HG02884 (cell line): ENCODE measurements around the gene HYLS1.
"Not testable (repeated sequence)": the region's sequence is repeated elsewhere in the genome, so short reads cannot be mapped to it uniquely, and the experiment has no call there.

Experiments
- ATAC-seq: cut with Tn5 transposase; IDR thresholded peaks from one replicate; pipeline ENCODE4 v1.9.1; 2021; ENCODE audit warnings: mild to moderate bottlenecking, moderate library complexity; ENCODE audit not compliant: unreplicated experiment

The HYLS1 gene

DNA sequence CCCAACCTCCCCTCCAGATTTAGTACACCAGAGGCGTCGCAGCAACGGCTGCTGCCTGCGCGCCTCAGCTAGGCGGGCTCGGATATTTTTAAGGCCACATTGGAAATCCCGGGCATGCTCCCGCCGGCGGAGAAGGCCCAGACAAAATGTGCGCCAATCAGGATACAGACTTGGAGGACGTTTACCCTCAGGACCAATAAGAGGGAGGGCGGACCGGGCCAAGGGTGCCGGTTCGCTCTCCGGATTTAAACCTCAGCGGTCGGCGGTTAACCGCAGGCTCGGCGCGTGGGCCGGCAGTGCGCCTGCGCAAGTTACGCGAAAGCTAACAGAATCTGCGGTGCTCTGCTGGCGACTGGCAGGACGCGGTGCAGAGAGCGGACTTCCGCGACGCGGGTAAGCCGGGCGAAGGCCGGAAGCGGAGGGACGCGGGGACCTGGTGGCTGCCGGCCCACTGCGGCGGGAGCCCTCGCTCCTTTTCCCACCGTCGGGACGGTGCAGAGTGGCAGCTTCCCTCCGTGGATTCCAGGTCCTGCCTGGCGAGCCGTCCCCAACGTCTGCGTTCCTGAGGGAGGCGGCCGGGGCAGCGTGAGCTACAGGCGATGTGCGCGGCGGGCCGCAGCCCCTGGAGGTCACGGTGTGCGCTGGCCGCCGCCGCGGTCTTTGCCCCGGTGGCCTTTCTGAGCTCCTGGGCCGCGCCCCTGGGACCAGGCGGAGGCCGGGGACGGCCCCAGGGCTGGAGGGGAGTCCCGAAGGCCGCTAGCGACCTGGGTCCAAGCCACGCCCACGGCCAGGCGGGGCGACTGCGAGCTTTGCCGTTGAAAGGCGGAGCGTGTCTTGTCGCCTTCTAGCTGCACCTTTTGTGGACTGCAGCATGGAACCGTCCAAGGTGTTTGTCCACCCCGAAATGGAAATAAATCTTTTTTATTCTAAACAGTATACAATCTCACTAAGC, at the start of gene HYLS1:
Gene HYLS1 (plus strand): TSS at position 296 of the 952 bp plus-strand sequence. CDS start 11,701 bp downstream, outside the sequence.
- peak; percentile 84 for ATAC-seq

GRCh38 chr11:125842321-125842948, 45.0 kb upstream of the HYLS1 start:
- no peak for ATAC-seq

- ATAC-seq, result no peak
These were observed 41.3 kb upstream of the HYLS1 start for GRCh38 chr11:125846188-125846587.

GRCh38 chr11:125857670-125858069, 29.8 kb upstream of the HYLS1 start:
- not testable (repeated sequence) for ATAC-seq

GRCh38 chr11:125862786-125863185, 24.7 kb upstream of the HYLS1 start:
- not testable (repeated sequence) for ATAC-seq

GRCh38 chr11:125865354-125865753, 22.1 kb upstream of the HYLS1 start:
- ATAC-seq, result not testable (repeated sequence)

DNA sequence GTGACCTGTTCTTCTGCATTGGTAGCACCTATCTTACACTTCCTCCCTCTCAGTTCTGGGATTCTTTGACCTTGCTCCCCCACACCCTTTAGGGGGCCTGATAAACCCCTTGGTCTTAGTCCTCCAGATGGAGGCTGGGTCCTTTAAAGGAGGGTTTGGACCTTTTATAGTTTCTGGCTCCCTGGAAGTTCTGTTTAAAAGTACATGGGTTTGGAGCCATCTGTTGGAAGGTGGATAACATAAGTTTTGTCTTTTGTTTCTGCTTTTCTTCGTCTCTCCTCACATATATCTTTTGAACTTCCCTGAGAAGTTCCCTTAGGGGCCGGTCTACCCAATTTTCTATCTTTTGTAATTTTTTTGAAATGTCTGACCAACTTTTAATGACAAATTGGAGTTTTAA, 17.9 kb upstream of the HYLS1 start:
- no peak for ATAC-seq

DNA sequence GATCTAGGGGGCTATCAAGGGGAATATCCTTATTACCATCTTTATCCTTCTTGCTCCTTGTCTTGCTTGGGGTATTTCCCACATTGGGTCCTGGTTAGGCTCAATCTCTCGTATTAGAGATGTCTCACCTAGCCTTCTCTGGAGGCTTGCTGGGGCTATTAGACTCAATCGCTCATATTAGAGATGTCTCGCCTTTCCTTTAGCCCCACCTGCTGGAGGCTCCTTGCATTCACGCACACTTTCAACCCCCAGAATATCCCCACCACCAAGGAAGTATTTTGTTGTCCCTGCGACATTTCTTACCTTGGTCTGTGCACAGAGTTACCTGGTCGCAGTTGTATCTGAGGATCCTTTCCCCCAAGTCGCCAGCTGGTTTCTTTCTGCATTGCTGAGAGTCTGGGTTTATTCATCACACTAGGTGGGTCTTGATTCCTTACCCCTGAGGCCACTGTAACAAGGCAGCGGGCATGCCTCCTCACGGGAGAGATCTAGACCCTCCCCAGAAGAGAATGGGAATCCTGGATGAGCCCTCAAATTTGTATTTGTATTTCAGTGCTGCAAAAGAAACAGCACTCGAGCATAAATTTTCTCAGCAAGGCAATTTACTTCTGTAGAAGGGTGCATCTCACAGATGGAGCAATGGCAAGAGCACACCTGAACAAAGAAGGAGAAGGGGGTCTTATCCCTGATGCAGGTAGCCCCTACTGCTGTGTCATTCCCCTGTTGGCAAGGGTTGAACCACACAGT, 15.9 kb upstream of the HYLS1 start:
- ATAC-seq, result no peak

DNA sequence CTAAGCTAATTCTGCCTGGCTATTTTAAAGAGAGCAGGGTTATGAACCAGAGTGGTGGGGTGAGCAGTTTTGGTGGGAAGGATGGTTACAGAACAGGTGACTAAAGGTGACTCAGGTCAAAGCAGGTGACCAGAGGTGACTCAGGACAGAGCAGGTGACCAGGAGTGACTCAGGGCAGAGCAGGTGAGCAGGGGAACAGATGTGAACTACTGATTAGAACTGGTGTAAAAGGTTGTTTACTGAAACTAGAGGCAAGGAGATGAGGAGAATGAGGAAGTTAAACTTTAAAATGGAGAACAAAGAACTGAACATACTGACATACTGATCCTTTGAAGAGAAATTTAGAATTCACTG, 15.4 kb upstream of the HYLS1 start:
- no peak for ATAC-seq

DNA sequence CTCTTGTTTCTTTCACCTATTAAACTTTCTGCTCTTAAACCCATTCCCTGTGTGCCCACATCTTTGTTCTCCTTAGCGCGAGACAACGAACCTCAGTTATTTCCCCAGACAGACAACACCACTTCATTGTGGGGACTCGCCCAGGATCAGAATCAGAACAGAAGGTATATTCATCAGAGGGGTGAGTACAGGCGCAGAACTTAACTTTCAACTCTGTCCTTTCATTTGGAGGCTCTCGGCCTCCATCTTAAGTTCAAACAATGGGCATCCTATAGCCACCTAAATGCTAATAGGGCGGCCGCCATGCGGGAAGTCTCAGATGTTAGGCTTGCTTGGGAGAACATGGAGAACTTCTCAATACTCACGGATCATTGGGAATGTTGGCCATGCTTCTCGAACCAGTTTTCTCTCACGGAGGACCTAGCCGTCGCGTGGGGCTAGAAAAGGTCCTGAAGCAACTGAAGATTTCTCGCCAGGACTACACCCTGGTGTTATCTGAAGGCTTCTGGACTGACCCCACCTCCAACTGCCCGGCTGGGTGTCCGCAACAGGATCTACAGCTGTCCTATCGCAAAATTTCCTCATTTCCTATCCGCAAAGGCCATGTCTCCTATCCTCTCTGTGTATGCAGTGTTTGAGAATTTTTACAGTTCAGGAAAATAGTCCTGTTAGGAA, 13.4 kb upstream of the HYLS1 start:
- ATAC-seq, result no peak

- ATAC-seq, result peak; percentile 83
These were observed 12.8 kb upstream of the HYLS1 start for GRCh38 chr11:125874556-125875124.

GRCh38 chr11:125881291-125881690, 6.2 kb upstream of the HYLS1 start:
- ATAC-seq, result no peak

DNA sequence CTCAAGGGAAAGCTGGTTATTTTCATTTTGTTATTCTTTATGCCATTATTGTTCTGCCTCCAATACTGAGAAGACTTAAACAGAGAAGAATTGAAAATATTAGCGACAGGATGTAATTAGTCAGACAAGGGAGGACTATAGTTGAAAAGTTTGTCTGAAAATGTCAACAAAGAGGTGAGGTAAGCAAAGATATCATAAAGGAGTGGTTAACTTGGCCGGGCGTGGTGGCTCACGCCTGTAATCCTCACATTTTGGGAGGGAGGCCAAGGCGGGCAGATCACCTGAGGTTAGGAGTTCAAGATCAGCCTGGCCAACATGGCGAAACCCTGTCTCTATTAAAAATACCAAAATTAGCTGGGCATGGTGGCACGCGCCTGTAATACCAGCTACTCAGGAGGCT, 4.1 kb upstream of the HYLS1 start:
- ATAC-seq, result no peak

DNA sequence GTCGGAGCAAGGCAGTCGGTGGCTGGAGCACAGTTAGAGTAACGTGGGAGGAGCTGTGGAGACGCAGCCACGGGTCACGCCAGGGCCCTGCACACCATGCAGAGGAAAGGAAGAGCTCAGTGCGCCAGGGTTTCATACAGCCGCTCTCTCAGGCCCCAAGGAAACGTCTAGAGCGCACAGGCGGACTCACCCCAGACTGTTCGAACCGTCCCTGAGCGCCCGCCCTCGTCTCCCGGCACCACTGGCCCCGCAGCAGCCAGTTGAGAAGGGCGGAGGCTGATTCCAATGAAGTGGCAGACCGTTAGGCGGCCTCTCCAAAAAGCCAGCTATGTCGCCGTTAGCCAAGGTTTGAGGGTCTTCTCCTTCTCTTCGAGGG, 483 bp upstream of the HYLS1 start:
- ATAC-seq, result peak; percentile 34

GRCh38 chr11:125890447-125891100, 3.1 kb downstream of the HYLS1 start:
- no peak for ATAC-seq

DNA sequence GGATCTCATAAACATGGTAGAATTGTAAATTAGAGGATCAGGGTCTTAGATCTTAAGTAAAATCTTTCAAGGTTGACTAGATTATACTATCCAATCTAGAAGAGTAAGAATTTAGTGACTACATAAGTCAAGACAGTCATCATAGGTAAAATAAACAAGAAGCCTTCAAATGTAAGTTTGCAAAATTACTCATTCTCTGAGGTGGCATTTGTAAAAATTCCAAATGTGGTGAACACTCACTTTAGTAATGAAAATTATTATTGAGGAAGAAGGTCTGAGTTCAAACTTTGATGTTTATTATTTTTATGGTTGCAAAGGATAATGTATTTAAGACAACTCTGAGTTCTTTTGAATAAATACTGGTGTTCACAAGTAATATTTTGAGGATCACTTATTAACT, 4.6 kb downstream of the HYLS1 start:
- ATAC-seq, result no peak

GRCh38 chr11:125892994-125893393, 5.5 kb downstream of the HYLS1 start:
- ATAC-seq, result no peak

DNA sequence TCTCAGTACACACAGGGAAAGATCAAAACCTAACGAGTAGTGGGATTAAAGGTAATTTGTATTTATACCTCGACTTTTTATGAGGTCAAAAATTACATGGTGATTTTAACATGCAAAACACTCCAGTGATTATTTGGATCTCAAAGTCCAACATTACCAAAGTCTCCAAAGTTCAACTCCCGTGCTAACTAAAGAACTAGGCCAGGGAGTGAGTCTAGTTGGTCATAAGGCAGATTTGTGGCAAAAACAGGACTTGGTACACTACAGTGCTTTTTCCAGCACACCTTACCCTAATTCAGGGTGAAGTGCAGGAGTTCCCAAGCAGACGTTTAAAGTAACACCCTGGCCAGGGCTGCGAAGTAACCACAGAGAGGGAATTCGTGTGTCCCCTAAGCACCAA, 14.4 kb downstream of the HYLS1 start:
- no peak for ATAC-seq

DNA sequence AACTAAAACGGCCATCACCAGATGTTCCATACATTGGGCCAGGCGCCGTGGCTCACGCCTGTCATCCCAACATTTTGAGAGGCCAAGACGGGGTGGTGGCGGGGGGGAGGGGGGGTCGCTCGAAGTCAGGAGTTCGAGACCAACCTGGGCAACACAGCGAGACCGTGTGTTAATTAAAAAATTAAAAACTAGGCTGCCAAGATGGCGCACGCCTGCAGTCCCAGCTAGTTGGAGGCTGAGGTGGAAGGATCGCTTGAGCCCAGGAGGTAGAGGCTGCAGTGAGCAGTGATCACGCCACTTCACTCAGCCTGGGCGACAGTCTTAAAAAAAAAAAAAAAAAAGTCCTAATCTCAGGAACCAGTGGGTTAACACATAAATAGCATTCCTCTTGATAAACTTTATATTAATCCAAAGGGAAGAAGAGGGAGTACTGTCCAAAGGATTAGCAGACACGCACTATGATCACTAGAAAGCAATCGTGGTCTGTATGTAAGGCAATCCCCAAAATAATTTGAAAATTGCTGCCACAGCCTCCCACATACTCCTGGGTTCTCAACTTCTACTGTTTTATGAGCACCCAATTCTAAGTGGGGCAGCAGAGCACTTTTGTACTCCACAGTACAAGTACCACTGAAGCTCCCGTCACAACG, 14.9 kb downstream of the HYLS1 start:
- ATAC-seq, result peak; percentile 13
